Measurements from ENCODE around the gene CEP170.
"Not testable (repeated sequence)": the region's sequence is repeated elsewhere in the genome, so short reads cannot be mapped to it uniquely, and the experiment has no call there.

GRCh38 chr1:243149120-243149519, 106.0 kb downstream of the CEP170 start:
- not testable (repeated sequence) for TF ChIP-seq EZH2phosphoT487 (IDR thresholded peaks at IDR 0.05; ENCODE audit: borderline replicate concordance, low read length); CTCF (IDR thresholded peaks at IDR 0.05; ENCODE audit: low read depth, low read length, poor library complexity, severe bottlenecking)

Data from DOHH2 (cell line).